Measurements from ENCODE around the gene IFTAP. TPM values are rescaled to one million over a fixed set of nuclear protein-coding genes. Genes with fewer than 3 reads are reported as not detected.
"Not testable (repeated sequence)": the region's sequence is repeated elsewhere in the genome, so short reads cannot be mapped to it uniquely, and the experiment has no call there.

IFTAP gene
- total RNA-seq, 1 donor from 2014 or later: 16.3 TPM

DNA sequence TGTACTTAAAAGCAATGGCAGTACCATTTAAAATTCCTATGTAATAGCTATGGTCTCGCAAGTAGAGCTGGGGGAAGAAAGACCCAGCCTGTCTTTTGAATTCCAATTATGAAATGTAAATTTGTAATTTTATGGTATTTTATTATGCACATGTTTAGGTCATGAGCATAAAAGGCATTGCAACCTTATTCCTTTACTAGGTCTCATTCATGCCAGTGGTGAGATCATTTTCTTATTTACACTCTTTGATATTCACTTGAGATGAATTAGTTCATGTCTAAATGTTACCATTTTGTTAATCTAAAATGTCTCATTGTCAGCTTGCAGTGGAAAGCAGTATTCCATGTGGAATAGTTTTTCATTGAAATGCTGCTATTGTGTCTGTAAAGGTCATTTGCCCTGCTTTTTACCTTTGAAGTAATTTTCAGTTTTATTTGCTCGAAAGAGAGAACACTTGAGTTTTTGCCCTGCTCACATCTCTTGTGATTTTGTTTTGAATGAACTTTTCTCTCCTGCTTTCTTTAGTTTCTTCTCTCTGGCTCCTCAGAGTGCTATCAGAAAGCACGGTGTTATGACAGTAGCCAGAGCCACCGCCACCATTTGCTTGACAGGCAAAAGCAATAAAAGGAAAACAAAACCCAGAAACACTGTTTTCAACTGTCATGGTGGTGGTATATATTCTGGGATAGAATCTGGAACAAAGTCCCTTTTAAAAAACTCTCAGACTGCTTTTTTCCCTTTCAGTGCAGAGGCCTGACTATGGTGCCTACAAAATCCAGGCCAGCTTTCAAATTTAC, 41.0 kb downstream of the IFTAP start:
- DNase-seq (ENCODE audit: low read depth in 2 of 2): no peak

DNA sequence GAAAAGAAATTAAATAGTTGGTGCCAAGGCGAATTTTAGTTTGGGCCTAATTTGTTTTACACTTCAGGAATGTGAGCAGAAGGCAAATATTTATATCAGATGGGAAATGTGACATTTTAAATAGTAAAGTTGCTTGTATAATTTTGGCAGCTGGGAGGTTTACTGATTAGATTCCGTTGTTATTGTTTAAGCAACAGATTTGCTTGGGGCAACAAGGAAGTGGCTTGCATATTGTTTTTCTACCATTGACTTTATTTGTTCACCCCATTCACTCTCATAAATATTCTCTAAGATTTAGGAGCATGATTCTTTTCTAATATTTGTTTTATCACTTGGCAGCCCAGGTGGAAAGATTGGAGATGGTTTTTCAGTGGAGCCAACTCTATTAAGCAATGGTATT, 44.3 kb downstream of the IFTAP start:
- DNase-seq (ENCODE audit: low read depth in 2 of 2): no peak

DNA sequence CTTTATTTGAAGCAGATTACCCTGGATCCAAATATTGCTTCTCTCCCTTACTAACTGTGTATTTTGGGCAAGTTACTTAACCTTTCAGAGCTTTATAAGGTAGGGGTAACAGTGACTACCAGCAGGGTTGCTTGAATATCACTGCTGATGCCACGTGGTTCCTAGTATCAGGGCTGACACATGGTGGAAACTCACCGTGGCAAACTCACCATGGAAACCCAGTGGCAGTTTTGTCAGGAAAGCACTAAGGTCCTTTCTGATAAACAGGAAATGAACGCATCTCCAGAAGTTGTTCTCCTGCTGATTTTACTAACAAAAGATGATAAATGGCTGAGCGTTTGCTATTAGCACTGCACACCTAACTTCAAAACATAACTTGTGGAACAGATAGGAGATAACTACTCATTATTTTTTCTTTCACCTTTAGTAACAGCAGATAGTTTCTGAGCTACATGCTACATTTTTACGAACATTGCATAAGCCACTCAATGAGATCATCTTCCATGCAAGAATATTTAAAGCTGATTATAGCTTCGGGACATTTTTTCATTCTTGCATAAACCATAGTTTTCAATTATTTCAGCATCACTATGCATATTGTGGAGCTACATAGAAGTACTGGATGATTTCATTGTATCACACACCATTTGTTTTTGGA, 63.4 kb downstream of the IFTAP start:
- peak; percentile 17 to 44 for DNase-seq (ENCODE audit: low read depth in 2 of 2)

DNA sequence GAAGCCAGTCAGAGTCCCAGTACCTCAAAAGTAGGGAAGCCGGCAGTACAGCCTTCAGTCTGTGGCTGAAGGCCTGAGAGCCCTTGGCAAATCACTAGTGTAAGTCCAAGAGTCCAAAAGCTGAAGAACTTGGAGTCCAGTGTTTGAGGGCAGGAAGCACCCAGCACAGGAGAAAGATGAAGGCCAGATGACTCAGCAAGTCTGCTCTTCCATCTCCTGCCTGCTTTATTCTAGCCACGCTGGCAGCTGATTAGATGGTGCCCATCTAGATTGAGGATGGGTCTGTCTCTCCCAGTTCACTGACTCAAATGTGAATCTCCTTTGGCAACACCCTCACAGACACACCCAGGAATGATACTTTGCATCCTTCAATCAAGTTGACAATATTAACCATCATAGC, 67.1 kb downstream of the IFTAP start:
- not testable (repeated sequence) for DNase-seq (ENCODE audit: low read depth in 2 of 2)

DNA sequence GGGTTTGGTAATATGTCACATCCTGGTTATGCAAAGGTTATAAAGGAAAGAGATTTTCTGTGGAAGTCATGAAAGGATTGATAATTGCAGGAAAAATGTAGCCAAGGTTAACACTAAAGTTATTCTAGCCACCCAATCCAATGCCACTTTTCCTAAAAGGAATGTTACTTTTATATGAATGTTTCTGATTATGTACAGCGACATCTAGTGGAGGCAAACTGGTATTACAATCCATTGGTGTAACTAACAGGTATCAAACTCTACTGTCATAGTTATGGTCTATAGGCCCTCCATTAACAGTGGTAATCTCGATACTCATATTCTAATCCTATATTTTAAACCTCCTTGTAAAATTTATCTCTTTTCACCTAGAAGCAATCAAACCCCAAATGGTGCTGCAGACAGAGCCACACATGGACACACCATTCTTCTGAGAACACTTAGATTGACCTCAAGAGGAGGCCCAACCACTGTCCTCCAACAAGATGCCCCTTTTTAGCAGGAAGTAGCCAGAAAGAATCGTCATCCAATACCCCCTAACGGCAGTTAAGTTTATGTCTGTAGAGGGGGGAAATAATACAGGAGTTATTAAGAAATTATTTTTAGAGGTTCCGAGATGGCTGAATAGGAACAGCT, 78.6 kb downstream of the IFTAP start:
- peak; percentile 41 to 53 for DNase-seq (ENCODE audit: low read depth in 2 of 2)

DNA sequence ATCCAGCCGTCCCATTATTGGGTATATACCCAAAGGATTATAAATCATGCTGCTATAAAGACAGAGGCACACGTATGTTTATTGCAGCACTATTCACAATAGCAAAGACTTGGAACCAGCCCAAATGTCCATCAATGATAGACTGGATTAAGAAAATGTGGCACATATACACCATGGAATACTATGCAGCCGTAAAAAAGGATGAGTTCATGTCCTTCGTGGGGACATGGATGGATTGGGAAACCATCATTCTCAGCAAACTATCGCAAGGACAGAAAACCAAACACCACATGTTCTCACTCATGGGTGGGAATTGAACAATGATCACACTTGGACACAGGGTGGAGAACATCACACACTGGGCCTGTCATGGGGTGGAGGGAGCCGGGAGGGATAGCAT, 85.2 kb downstream of the IFTAP start:
- not testable (repeated sequence) for DNase-seq (ENCODE audit: low read depth in 2 of 2)

DNA sequence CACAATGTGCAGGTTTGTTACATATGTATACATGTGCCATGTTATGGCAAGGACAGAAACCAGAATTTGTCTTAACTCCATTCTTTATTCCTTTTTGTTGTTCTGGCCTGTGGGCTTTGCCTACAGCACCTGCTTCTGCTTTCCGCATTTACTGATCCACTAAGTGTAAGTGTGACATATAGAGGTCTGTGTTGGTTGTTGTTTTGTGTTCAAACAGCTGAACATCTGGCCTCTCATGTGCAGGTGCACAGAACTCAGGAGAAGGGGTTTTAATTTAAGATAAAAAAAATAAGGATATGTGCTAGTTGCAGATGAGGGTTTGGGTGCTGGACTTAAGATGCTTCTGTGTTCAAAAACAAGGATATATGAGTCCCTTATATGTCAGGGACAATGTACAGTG, 89.5 kb downstream of the IFTAP start:
- DNase-seq (ENCODE audit: low read depth in 2 of 2): no peak

DNA sequence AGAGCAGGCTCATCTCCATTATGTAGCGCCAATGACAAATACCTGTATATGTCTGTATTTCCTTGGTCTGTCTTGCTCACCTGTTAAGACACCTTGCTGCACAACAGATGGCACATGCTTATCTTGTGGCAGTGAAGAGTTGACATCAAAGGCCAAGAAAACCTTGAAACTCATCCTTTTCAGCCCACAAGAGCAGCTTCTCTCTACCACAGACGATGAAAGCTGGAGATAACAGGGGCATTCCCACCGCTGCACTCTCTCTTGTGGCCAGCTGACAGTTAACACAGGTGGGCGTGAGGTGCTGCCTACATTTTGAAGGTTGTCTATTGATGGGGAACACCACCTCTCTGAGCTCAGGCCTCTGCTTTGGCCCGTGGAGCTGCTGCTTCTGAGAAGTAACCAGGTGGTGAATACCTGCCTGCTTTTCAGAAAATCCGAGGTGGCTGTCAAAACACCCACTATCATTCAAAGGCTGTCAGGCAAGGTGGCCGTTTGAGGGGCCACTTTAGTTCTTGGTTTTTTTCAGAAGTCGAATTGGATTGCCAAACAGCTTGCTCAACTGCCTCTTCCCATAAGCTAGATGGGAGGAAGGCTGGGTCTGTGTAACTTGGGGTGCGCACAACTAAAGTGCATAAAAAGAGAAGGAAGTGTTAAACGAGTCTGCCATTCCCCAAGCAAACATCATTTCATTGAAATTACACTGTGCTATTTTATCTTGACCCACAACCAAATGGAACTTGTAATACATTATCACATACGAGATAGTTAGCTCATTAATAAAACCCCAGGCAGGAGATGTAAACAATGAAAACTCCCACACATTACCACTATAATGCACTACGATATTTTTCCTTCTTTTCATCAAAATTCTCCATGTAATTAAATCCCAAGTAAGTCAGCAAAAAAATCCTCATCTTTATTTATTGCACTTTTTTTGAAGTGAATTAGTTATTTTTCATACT, 90.8 kb downstream of the IFTAP start:
- no peak for DNase-seq (ENCODE audit: low read depth in 2 of 2)

DNA sequence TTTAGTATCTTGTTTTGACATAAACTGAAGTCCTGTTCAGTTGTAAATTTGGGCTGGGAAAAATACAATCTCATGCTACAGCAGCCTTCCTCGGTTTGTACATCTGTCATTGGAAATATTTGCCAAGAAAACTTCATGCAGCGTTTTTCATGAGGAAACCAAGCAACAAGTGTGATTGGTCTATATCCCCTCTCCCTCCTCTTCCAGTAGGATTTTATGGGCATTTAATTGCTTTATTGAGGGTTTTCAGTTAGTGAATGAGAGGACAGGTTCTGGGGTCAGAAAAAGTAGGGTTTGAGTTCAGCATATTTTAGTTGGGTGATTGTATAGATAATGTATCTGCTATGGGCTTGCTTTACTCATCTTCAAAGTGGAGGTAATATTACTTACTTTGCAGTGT, 93.8 kb downstream of the IFTAP start:
- DNase-seq (ENCODE audit: low read depth in 2 of 2): no peak

DNA sequence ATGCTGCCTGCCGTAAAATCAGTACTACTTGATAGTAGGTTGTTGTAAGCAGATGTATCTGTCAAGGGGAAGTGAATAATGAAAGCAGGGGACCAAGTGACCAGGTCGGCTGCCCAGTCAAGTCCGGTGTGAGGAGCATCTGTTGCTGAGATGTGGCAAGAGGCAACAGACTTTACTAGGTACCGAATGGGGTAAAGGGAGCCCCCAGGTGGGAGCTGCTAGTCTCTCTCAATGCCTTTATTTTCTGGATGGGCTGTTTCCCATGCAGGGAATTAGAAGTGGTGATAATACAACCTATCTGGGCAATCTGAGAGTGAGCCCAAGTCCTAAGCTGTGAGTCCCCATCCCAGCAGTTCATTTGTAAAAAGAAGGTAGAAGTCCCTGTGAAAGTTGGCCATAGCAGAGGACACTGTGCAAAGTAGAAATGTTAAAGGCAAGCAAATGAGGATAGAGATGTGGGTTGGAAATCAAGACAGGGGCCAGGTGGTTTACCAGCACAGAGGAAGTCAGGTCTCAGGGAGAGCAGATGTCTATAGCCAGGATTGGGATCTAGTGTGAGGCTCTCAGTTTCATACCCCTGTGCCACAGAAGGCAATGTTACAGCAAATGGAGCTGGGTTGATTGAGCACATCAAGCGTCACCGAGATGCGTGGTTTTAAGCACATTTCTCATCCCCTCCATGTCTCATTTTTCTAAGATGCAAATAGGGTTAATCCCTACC, 94.4 kb downstream of the IFTAP start:
- DNase-seq (ENCODE audit: low read depth in 2 of 2): no peak

DNA sequence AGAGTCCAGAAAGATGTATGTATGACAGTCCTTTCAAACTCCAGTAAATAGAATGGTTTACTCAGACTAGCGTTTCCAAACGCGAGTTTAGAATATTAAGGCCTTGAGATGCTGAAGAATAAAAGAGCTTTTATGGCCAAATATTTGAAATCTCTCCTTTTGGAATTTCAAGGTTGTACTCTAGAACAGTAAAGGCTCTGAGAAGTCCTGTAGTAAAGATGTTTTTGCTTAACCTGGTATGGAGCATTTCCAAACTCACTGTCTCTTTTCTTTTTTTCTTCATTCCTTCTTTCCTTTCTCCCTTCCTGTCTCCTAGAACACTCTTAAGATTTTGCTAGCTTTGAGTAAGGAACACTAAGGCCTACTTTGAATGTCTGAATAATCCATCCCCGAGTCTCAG, 95.1 kb downstream of the IFTAP start:
- no peak for DNase-seq (ENCODE audit: low read depth in 2 of 2)

DNA sequence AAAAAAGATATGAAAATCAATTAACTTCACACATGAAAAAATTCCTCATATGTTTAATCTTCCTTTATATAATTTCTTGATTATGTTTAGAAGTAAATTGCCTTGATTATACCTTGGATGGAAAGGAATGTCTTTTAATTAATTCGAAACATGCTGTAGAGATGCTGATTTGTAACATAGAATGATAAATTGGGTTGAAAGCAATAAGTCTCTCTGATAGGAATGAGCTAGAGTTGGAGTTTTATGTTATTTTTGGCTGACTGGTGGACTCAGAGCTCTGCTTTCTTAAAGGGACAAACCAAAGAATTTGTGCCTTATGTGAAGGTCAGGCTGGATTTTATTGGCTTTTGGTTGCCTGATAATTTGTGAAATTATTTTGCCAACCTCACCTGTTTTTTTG, 98.4 kb downstream of the IFTAP start:
- no peak for DNase-seq (ENCODE audit: low read depth in 2 of 2)

DNA sequence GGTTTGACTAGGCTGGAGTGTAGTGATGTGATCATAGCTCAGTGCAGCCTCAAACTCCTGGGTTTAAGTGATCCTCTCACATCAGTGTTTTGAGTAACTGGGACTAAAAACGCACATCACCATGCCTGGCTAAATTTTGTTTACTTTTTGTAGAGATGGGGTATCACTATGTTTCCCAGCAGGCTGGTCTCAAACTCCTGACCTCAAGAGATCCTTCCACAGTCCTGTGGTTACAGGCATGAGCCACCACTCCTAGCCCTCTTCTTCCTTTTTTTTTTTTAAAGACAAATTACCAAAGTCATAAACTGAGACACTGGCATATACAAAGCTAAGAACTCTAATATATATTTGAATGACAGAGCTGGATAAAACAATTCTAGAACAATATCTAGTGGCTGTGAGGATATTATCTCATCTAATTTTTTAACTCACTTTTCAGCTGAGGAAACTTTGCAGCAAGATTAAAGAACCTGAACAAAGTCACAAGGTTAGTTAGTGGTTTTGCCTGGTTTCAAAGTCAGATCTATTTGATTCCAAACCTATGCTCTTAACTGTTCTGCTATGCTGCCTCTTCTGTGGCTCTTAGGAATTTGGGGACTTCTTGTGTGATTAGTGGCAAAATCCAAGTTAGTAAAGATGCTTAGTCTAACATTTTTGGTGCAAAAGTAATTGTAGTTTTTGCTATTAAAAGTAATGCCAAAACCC, 99.0 kb downstream of the IFTAP start:
- no peak for DNase-seq (ENCODE audit: low read depth in 2 of 2)

DNA sequence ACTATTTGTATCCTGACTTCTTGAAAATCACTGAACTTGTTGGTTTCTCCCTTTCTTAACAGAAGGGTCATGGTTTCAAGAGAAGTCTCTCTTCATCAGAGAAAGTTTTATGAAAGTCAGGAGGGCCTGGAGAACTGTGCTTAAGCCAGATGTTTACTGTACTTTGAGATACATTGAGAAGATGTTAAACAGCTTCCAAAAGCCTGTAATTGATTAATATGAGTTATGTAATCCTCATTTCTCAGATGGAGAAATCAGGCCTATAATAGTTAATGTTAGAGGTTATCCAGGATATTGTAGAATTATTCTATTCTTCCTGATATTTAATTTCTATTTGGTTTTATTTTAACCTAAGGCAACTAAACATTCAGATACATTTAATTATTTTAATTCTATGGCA, 100.8 kb downstream of the IFTAP start:
- no peak for DNase-seq (ENCODE audit: low read depth in 2 of 2)

DNA sequence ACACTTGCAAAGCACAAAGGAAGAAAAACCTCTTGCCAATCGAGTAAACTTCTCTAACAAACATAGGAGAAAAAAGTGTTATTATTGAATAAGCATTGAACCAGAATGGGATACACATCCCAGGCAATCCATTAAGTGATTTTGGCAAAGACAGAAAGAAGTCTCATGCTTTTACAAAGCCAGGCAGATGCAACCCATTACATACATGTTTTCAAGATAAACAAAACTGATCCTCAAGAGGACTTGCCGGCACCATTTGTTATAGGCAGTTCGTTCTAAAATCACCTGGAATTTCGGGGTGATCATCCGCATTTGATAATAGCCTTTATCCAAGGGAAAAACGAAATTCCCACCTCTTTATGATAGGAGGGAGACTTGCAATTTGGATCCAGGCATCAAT, 101.3 kb downstream of the IFTAP start:
- no peak for DNase-seq (ENCODE audit: low read depth in 2 of 2)

DNA sequence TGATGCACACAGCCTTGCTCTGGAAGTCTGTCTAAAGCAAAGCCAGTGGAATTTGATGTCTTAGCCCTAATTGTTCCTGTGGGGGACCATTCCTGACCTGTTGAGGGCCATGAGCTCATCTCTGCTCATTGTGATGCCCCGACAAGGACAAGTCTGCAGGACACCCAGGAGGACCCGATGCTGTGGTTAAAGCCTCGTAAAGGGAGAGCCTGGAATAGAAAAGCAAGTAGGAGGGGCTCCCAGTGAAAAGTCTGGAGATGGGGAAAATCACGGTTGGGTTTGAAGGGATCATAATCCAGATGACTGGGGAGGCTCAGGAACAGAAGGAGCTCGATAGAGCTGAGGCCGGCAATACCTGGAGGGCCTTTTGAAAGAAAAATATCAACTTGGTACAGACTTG, 102.2 kb downstream of the IFTAP start:
- DNase-seq (ENCODE audit: low read depth in 2 of 2): no peak

DNA sequence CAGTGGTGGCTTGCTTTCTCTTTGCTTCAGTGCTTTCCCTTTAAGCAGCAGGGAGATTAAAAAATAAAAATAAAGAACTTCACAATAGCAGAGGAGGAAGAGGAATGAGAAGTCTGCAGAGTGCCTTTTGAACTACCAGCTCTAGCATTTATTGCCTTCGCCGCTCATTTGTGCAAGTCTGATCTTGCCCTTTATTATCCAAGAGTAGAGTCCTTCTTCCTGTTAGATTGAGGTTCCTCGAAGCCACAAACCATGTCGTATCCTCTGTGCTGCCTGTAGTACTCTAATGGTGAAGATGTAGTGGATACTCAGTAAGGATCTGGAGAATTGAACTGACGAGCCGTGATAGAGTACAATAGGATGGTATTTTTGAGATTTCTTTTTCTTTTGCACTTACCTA, 105.0 kb downstream of the IFTAP start:
- no peak for DNase-seq (ENCODE audit: low read depth in 2 of 2)

DNA sequence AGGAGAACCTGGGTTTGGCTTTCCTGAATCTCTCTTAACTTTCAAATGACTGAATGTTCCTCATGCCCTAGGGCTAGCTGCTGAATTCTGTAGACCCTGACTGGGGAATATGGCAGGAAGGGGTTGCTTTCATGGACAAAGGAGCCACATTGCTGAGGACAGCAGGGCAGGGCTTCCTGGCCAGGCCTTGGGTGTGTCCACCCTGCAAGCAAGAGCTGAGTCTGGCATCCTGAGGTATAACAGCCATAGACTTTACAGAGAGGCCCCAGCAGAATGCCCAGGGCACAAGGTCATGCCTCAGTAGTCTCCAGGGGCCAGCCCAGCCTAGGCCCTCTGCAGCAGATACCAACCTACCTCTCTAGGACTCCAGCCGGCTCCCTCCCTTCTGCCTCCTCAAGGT, 105.9 kb downstream of the IFTAP start:
- no peak for DNase-seq (ENCODE audit: low read depth in 2 of 2)

DNA sequence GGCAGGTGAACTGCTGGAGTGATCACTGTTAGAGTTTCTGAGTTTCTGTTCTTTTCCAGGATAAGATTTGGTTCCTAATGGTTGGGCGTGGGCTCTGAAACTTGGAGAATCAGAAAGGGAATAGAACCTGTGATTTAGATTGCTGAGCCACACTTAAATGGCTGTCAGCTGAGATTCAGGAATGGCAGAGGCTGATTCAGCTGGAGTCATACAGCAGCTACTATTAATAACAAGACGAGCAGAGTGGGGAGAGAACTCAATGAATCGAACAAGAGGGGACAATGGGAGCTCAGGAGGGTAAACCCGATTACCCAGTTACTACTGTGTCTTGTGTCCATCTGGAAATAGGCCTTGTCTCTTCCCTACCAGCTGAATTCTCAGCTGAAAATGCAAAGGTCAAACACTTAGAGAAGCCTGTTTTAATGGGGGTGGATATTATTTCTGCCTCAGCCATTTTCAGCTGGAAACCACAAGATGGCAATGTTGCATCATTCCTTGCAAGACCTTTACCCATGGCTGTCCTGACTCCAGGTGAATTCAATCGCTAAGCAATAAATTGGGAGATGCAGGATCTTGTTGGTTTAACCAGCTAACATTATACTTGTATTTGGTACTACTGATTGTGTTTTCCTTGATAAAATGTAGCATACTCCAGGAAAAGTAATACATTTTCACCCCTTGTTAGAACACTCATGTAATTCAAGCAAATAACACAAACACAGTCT, 108.2 kb downstream of the IFTAP start:
- DNase-seq (ENCODE audit: low read depth in 2 of 2): peak; percentile 53 to 65

DNA sequence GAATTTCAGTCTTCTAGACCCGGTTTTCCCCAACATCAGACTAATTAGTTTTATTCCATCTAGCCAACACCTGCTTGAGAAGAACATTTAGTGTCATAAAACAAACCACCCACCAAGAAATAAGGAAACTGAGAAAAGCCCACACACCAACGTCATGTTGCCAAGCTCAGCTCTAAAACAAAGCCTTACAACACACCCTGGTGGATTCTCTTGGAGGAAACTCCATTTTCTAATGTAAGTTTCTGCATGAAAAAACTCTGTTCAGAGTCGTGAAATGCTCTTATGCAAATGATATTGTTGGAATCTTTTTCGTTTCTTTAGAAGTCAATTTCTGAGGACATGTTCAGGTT, 108.7 kb downstream of the IFTAP start:
- DNase-seq (ENCODE audit: low read depth in 2 of 2): no peak

All from dermis microvascular lymphatic vessel endothelial cell (primary cell).